Cardiac fibroblast (primary cell): ENCODE measurements around the gene EXOSC10.
"Not testable (repeated sequence)": the region's sequence is repeated elsewhere in the genome, so short reads cannot be mapped to it uniquely, and the experiment has no call there.

Experiments
- DNase-seq, 2 donors: peaks; one replicate each; pipeline versions ENCODE4 v3.0.0 to v3.0.0-alpha.2; 2010; ENCODE audit warnings: low read depth in 2 of 2
- H3K4me3 ChIP-seq, 2 donors: replicated peaks in 1 of 2; 1 replicate in 1 of 2; 2 replicates in 1 of 2; pipeline ENCODE4 v1.5.1; 2011; ENCODE audit warnings: low read depth in 2 of 2, low read length in 2 of 2, mild to moderate bottlenecking in 2 of 2, moderate library complexity in 1 of 2
- CTCF ChIP-seq: IDR thresholded peaks from one replicate; pipeline ENCODE4 v1.5.1; 2011; ENCODE audit warnings: low read depth, mild to moderate bottlenecking, low read length, inconsistent platforms

Gene EXOSC10

DNA sequence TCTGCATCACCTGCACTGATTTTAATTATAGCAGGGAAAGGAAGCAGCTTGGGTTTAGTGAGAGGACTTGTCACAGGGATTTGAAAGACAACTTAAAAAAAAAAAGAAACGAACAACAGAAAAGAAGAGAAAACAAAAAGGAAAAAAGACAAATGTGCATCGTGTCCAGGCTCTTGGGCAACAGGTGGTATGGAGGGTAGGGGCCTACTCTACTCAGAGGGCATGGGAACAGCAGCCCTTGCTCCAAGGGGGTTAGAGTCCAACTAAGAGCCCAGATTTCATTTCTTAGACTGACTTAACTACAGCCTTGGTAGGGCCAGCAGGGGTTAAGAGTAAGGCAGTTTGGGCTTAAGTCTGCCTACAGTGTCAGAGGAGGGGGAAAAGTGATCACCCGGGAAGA lies 15.3 kb upstream of the EXOSC10 start:
- no peak for DNase-seq
- H3K4me3 ChIP-seq = no peak overlapping the region
- TF ChIP-seq CTCF = no peak

- TF ChIP-seq CTCF = no peak
- no peak for DNase-seq
- no peak overlapping the region for H3K4me3 ChIP-seq
Measured at GRCh38 chr1:11109047-11109760, 9.5 kb upstream of the EXOSC10 start.

DNA sequence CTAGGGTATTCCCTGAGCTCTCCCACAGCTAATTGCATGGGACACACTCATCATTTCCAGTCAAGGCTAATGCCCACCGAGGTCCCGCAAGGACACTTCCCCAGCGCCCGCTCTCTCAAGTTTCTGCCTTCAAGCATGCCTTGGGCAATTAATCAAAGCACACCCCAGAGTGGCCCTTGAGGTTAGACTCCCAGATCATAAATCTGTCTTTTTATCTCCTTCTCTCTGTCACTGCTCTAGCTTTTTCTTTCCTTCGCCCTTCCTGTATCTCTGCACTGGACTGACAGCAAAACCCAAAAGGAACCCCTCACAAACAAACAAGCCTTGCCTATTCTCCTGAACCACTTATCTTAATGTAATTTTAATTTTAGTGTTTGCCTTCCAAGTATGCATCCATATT lies 7.9 kb upstream of the EXOSC10 start:
- no peak overlapping the region for H3K4me3 ChIP-seq
- DNase-seq = no peak
- TF ChIP-seq CTCF = no peak

GRCh38 chr1:11105586-11105985 lies 5.9 kb upstream of the EXOSC10 start:
- no peak overlapping the region for H3K4me3 ChIP-seq
- DNase-seq = no peak
- TF ChIP-seq CTCF = no peak

DNA sequence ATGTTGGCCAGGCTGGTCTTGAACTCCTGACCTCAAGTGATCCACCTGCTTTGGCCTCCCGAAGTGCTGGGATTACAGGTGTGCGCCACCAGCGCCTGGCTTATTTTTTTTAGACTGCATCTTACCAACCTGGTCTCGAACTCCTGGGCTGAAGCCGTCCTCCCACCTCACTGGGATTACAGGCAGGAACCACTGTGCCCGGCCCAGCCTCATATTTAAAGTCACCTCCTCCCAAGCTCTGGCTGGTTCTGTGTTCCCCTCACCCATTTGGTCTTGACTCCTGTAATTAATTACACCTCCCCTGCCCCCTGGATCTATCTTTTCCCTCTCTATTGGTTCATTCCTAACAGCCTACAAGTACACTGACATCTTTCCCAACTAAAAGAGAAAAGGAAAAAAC lies 1.7 kb upstream of the EXOSC10 start:
- H3K4me3 ChIP-seq = no peak overlapping the region
- no peak for TF ChIP-seq CTCF
- DNase-seq = no peak

DNA sequence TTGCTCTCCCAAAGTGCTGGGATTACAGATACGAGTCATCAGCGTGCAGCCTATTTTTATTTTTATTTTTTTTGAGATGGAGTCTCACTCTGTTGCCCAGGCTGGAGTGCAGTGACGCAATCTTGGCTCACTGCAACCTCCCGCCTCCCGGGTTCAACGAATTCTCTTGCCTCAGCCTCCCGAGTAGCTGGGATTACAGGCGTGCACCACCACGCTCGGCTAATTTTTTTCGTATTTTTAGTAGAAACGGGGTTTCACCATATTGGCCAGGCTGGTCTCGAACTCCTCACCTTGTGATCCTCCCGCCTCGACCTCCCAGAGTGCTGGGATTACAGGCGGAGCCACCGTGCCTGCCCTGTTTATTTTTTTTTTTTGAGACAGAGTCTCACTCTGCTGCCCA lies 1.1 kb upstream of the EXOSC10 start:
- DNase-seq, H3K4me3 ChIP-seq: not testable (repeated sequence)

- TF ChIP-seq CTCF = no peak
- DNase-seq = no peak
- peak overlapping the region; percentile 97 to 99 for H3K4me3 ChIP-seq
Measured at GRCh38 chr1:11100149-11100493, 452 bp upstream of the EXOSC10 start.
